GM12891 (cell line): ENCODE measurements around the gene IFNA14.
"Not testable (repeated sequence)": the region's sequence is repeated elsewhere in the genome, so short reads cannot be mapped to it uniquely, and the experiment has no call there.

ENCODE experiments used
- PAX5 ChIP-seq: IDR thresholded peaks from 2 replicates; pipeline ENCODE4 v1.6.1; 2011; ENCODE audit warnings: low read length, moderate library complexity, mild to moderate bottlenecking; ENCODE audit not compliant: insufficient read depth, severe bottlenecking
- POLR2A ChIP-seq: IDR thresholded peaks from 2 replicates; pipeline ENCODE4 v1.6.1; 2011; ENCODE audit warnings: low read depth, low read length, control low read depth
- POLR2AphosphoS5 ChIP-seq: IDR thresholded peaks from 2 replicates; pipeline ENCODE4 v1.6.1; 2011; ENCODE audit warnings: low read depth, low read length, control low read depth
- SPI1 ChIP-seq: IDR thresholded peaks from 2 replicates; pipeline ENCODE4 v1.6.1; 2011; ENCODE audit warnings: low read depth, low read length, control low read depth
- TAF1 ChIP-seq: IDR thresholded peaks from 2 replicates; pipeline ENCODE4 v1.6.1; 2011; ENCODE audit warnings: low read depth, low read length, control low read depth

- not testable (repeated sequence) for TF ChIP-seq POLR2A, PAX5, POLR2AphosphoS5, SPI1, TAF1
Observed at GRCh38 chr9:21212160-21212559, 27.6 kb downstream of the IFNA14 start.
